HepG2 (cell line): ENCODE measurements around the gene NFKB2. TPM values are rescaled to one million over a fixed set of nuclear protein-coding genes. Genes with fewer than 3 reads are reported as not detected.

Experiments used
- ASH2L ChIP-seq: fragments of 300-600, 200-600 bp; sonication (generic); IDR thresholded peaks from 2 replicates; pipeline ENCODE4 v1.7.0; 2017; ENCODE audit warnings: low read depth, mild to moderate bottlenecking, moderate library complexity, mixed read lengths, low read length; ENCODE audit not compliant: insufficient read length
- CREB1 ChIP-seq, 2 experiments: fragments of 450-650 bp in 1 of 2; IDR thresholded peaks; 2 replicates each; pipeline ENCODE4 v1.6.1; 2016 to 2017; ENCODE audit warnings: control low read depth in 1 of 2, mild to moderate bottlenecking in 1 of 2, missing compliant biosample characterization in 1 of 2, missing genetic modification characterization in 1 of 2
- DNMT3B ChIP-seq: conservative IDR thresholded peaks from 2 replicates; pipeline ENCODE4 v1.6.1; 2016; ENCODE audit warnings: missing biosample characterization, control low read depth
- ETV5 ChIP-seq: IDR thresholded peaks from 2 replicates; pipeline ENCODE4 v1.6.1; 2018; ENCODE audit warnings: missing biosample characterization, missing genetic modification reagents, inconsistent platforms, borderline replicate concordance
- FOXA1 ChIP-seq, 2 experiments: fragments of 450-650 bp in 1 of 2; sonication (generic) in 1 of 2; formaldehyde crosslinking in 1 of 2; IDR thresholded peaks; 2 replicates each; pipeline versions ENCODE4 v1.4.0 to v1.6.1; 2016 to 2020; ENCODE audit warnings: missing genetic modification reagents in 1 of 2
- GABPA ChIP-seq, 2 experiments: IDR thresholded peaks; 2 replicates each; pipeline ENCODE4 v1.6.1; 2011 to 2016; ENCODE audit warnings: low read depth in 2 of 2, low read length in 1 of 2, missing biosample characterization in 1 of 2, missing genetic modification characterization in 1 of 2
- HES4 ChIP-seq: sonication (generic); formaldehyde crosslinking; IDR thresholded peaks from 2 replicates; pipeline ENCODE4 v1.9.0; 2021; ENCODE audit warnings: mild to moderate bottlenecking, missing genetic modification reagents, borderline replicate concordance
- PBX3 ChIP-seq: sonication (generic); formaldehyde crosslinking; IDR thresholded peaks from 2 replicates; pipeline ENCODE4 v1.8.1; 2023; ENCODE audit warnings: missing genetic modification reagents, inconsistent platforms, borderline replicate concordance
- RBM22 ChIP-seq: fragments of 200-400 bp; formaldehyde crosslinking; optimal IDR thresholded peaks from 2 replicates; pipeline ENCODE3; 2017; ENCODE audit warnings: mild to moderate bottlenecking, low read length, moderate library complexity
- SMYD3 ChIP-seq: sonication (generic); formaldehyde crosslinking; IDR thresholded peaks from 2 replicates; pipeline ENCODE4 v1.8.1; 2023; ENCODE audit warnings: mild to moderate bottlenecking, missing genetic modification reagents
- SP5 ChIP-seq: IDR thresholded peaks from 2 replicates; pipeline ENCODE4 v1.6.1; 2016; ENCODE audit warnings: low read depth, borderline replicate concordance
- TEAD2 ChIP-seq: sonication (generic); formaldehyde crosslinking; IDR thresholded peaks from 2 replicates; pipeline ENCODE4 v1.9.0; 2021; ENCODE audit warnings: missing genetic modification reagents
- TGIF2 ChIP-seq: IDR thresholded peaks from 2 replicates; pipeline ENCODE4 v1.6.1; 2016; ENCODE audit warnings: control low read depth, missing compliant biosample characterization
- TRIM24 ChIP-seq: sonication (generic); formaldehyde crosslinking; IDR thresholded peaks from 2 replicates; pipeline ENCODE4 v1.8.0; 2022; ENCODE audit warnings: mild to moderate bottlenecking, missing genetic modification reagents
- YEATS4 ChIP-seq: sonication (generic); formaldehyde crosslinking; IDR thresholded peaks from 2 replicates; pipeline ENCODE4 v1.4.0; 2020; ENCODE audit warnings: missing genetic modification reagents, borderline replicate concordance
- ZNF101 ChIP-seq: sonication (generic); formaldehyde crosslinking; IDR thresholded peaks from 2 replicates; pipeline ENCODE4 v1.4.0; 2020; ENCODE audit warnings: mild to moderate bottlenecking, low read depth, missing genetic modification reagents, borderline replicate concordance
- ZNF354B ChIP-seq: sonication (generic); formaldehyde crosslinking; IDR thresholded peaks from 2 replicates; pipeline ENCODE4 v1.8.0; 2022; ENCODE audit warnings: mild to moderate bottlenecking, missing genetic modification reagents
- ZNF512 ChIP-seq: sonication (generic); formaldehyde crosslinking; IDR thresholded peaks from 2 replicates; pipeline ENCODE4 v1.4.0; 2020; ENCODE audit warnings: mild to moderate bottlenecking, missing genetic modification reagents
- ZNF572 ChIP-seq: sonication (generic); formaldehyde crosslinking; IDR thresholded peaks from 2 replicates; pipeline ENCODE4 v1.5.1; 2020; ENCODE audit warnings: mild to moderate bottlenecking, missing genetic modification reagents
- polyA plus RNA-seq, 8 experiments: library from polyadenylated mRNA; depleted of rRNA in 3 of 8; stranded (reverse) in 7 of 8; unstranded in 1 of 8; fragments of >200 nt; fragmentation: Illumina TruSeq in 4 of 8; extraction: Trizol in 4 of 8; gene quantifications; 2 replicates each; pipeline versions ENCODE4 v1.2.1 to v1.2.3, GENCODE V29; 2011 to 2016; ENCODE audit warnings: low read depth in 4 of 8, missing spikeins in 1 of 8, mixed read lengths in 1 of 8; ENCODE audit not compliant: insufficient read depth in 1 of 8
- total RNA-seq, 5 experiments: library from RNA; depleted of rRNA; stranded (reverse); fragments of >200 nt; fragmentation: Illumina TruSeq; extraction: Trizol; gene quantifications; 2 replicates each; pipeline ENCODE4 v1.2.3, GENCODE V29; 2016; ENCODE audit warnings: low read depth in 1 of 5
- TF ChIP-seq, protein P1 (sequence below): IDR thresholded peaks from 2 replicates; pipeline ENCODE4 v1.6.1; 2016; ENCODE audit warnings: missing biosample characterization, missing genetic modification reagents, low read depth
- TF ChIP-seq, protein P2 (sequence below): sonication (generic); formaldehyde crosslinking; IDR thresholded peaks from 2 replicates; pipeline ENCODE4 v1.8.0; 2022; ENCODE audit warnings: low read depth, missing genetic modification reagents
- TF ChIP-seq, protein P3 (sequence below): IDR thresholded peaks from 2 replicates; pipeline ENCODE4 v1.6.1; 2018; ENCODE audit warnings: missing genetic modification reagents

NFKB2 gene
- total and polyA plus RNA-seq, 2 of the 13 experiments (the other 11 are each of a cell fraction or from before 2014, with no cell fraction given), result 7.7 to 12.5 TPM

GRCh38 chr10:102399217-102400021 is 3.9 kb downstream of the NFKB2 start (continued):
- TF ChIP-seq RBM22 (no peak), SP5 (CRISPR knock-in tag) (peak; percentile 47; the same call in 1 of the 2 replicates), ZNF512 (CRISPR knock-in tag) (no peak), ZNF354B (no peak), DNMT3B (CRISPR knock-in tag) (no peak), HES4 (peak; percentile 59; the same call in 1 of the 2 replicates), TEAD2 (no peak), ZNF572 (no peak), GABPA (IDR thresholded peaks at IDR 0.05; ENCODE audit: low read depth, low read length) (no peak), GABPA (CRISPR knock-in tag; IDR thresholded peaks at IDR 0.05; ENCODE audit: low read depth) (no peak), SMYD3 (CRISPR knock-in tag) (no peak), CREB1 (IDR thresholded peaks at IDR 0.05) (peak; percentile 87), CREB1 (CRISPR knock-in tag; IDR thresholded peaks at IDR 0.05) (peak; percentile 54; the same call in 1 of the 2 replicates), YEATS4 (CRISPR knock-in tag) (peak; percentile 87; the same call in 1 of the 2 replicates), FOXA1 (IDR thresholded peaks at IDR 0.05) (no peak), FOXA1 (CRISPR knock-in tag; IDR thresholded peaks at IDR 0.05) (peak; percentile 61), TRIM24 (no peak), ETV5 (CRISPR knock-in tag) (peak; percentile 68), ASH2L (peak; percentile 38), TGIF2 (0 out of 2 replicates have a peak, but pooled peaks have one; percentile 48), PBX3 (CRISPR knock-in tag) (no peak), ZNF101 (CRISPR knock-in tag) (no peak)
- TF ChIP-seq, protein P1, sequence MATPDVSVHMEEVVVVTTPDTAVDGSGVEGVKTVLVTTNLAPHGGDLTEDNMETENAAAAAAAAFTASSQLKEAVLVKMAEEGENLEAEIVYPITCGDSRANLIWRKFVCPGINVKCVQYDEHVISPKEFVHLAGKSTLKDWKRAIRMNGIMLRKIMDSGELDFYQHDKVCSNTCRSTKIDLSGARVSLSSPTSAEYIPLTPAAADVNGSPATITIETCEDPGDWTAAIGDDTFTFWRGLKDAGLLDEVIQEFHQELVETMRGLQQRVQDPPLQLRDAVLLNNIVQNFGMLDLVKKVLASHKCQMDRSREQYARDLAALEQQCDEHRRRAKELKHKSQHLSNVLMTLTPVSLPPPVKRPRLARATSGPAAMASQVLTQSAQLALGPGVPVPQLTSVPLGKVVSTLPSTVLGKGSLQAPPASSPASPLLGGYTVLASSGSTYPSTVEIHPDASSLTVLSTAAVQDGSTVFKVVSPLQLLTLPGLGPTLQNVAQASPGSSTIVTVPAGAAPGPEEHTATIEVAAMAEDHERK (CRISPR knock-in tag), result peak; percentile 83
- TF ChIP-seq, protein P2, sequence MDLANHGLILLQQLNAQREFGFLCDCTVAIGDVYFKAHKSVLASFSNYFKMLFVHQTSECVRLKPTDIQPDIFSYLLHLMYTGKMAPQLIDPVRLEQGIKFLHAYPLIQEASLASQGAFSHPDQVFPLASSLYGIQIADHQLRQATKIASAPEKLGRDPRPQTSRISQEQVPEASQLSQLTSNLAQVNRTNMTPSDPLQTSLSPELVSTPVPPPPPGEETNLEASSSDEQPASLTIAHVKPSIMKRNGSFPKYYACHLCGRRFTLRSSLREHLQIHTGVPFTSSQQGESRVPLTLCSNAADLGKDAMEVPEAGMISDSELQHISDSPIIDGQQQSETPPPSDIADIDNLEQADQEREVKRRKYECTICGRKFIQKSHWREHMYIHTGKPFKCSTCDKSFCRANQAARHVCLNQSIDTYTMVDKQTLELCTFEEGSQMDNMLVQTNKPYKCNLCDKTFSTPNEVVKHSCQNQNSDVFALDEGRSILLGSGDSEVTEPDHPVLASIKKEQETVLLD (CRISPR knock-in tag), result peak; percentile 63; the same call in 1 of the 2 replicates
- TF ChIP-seq, protein P3, sequence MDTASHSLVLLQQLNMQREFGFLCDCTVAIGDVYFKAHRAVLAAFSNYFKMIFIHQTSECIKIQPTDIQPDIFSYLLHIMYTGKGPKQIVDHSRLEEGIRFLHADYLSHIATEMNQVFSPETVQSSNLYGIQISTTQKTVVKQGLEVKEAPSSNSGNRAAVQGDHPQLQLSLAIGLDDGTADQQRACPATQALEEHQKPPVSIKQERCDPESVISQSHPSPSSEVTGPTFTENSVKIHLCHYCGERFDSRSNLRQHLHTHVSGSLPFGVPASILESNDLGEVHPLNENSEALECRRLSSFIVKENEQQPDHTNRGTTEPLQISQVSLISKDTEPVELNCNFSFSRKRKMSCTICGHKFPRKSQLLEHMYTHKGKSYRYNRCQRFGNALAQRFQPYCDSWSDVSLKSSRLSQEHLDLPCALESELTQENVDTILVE, result peak; percentile 75; the same call in 1 of the 2 replicates
